ENCODE measurements around the gene C1QL3. TPM values are rescaled to one million over a fixed set of nuclear protein-coding genes. Genes with fewer than 3 reads are reported as not detected.

C1QL3 gene
- 0.10 TPM in 1 of 2 replicates, not detected in the other for total RNA-seq

DNA sequence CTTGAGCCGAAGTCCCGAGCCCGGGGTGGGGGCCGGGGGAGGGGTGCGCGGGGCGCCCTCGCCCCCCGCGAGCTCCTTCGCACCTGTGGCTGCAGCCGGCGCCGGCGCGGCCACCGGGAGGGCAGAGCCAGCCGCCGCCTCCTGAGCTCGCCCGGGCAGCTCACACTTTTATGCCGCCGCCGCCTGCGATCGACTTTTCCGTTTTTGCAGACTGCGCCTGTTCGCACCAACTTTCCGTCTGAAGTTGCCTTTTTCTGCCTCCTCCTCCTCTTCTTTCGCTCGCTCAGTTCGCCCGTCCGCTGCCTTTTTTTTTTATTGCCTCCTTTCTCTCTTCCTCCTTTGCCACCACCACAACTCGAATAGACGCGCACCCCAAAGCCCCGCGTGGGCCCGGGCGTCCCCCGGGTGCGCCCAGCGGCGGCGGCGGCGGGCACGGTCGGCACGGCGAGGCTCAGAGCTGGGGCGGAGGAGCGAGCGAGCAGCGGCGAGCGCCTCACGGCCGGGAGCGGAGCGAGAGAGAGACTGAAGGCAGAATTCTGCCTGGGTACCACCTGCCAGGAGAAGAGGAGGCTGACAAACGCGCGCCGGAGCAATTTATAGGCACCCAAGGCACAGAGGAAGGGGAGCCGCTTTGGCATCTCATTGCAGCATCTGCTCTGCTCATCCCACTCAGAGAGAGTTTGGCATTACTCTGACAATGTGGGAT is at the start of gene C1QL3:
Gene C1QL3 (minus strand): TSS at position 569 of the 706 bp plus-strand sequence. CDS start 814 bp downstream, outside the sequence.
- Mint-ChIP-seq H3K4me1 (ENCODE audit: low read depth) (no peaks in the 10 kb centered on the region), H3K36me3 (ENCODE audit: low read depth) (no peaks in the 10 kb centered on the region), H3K27me3 (ENCODE audit: insufficient read depth) (peaks cover 50% of the 10 kb centered on the region), H3K9me3 (no peaks in the 10 kb centered on the region), H3K27ac (no peak within 1 kb of the TSS), H3K4me3 (peak within 1 kb of the TSS; percentile 82)
- DNase-seq (ENCODE audit: low spot score), result peak; percentile 10
- intact Hi-C loops (cut with micrococcal nuclease), result loop anchor here (1.0 kb wide), 1 partner anchor 85 kb away; no protein-coding TSS in a partner anchor

- intact Hi-C loops (cut with micrococcal nuclease), result no loop called here
Measured at GRCh38 chr10:16570731-16571130, 49.1 kb upstream of the C1QL3 start.

GRCh38 chr10:16566202-16566805 is 44.6 kb upstream of the C1QL3 start:
- no peak overlapping the region for H3K4me3 Mint-ChIP-seq
- H3K4me1 Mint-ChIP-seq (ENCODE audit: low read depth), result peaks cover 6% of the 10 kb centered on the region
- DNase-seq (ENCODE audit: low spot score), result no peak
- H3K36me3 Mint-ChIP-seq (ENCODE audit: low read depth), result no peaks in the 10 kb centered on the region
- H3K9me3 Mint-ChIP-seq, result no peaks in the 10 kb centered on the region
- H3K27me3 Mint-ChIP-seq (ENCODE audit: insufficient read depth), result peaks cover 5% of the 10 kb centered on the region
- intact Hi-C loops (cut with micrococcal nuclease), result no loop called here
- no peak overlapping the region for H3K27ac Mint-ChIP-seq

More at GRCh38 chr10:16570731-16571130, 49.1 kb upstream of the C1QL3 start:
- H3K9me3 Mint-ChIP-seq, result peaks cover 3% of the 10 kb centered on the region
- no peak for DNase-seq (ENCODE audit: low spot score)
- peaks cover 2% of the 10 kb centered on the region for H3K4me1 Mint-ChIP-seq (ENCODE audit: low read depth)
- peaks cover 2% of the 10 kb centered on the region for H3K27me3 Mint-ChIP-seq (ENCODE audit: insufficient read depth)
- no peaks in the 10 kb centered on the region for H3K36me3 Mint-ChIP-seq (ENCODE audit: low read depth)
- no peak overlapping the region for H3K27ac Mint-ChIP-seq
- H3K4me3 Mint-ChIP-seq, result no peak overlapping the region

GRCh38 chr10:16565604-16566003 is 43.9 kb upstream of the C1QL3 start:
- Mint-ChIP-seq H3K4me3 (no peak overlapping the region), H3K4me1 (ENCODE audit: low read depth) (peaks cover 6% of the 10 kb centered on the region), H3K9me3 (no peaks in the 10 kb centered on the region), H3K27ac (no peak overlapping the region), H3K27me3 (ENCODE audit: insufficient read depth) (peaks cover 5% of the 10 kb centered on the region), H3K36me3 (ENCODE audit: low read depth) (no peaks in the 10 kb centered on the region)
- intact Hi-C loops (cut with micrococcal nuclease), result no loop called here
- no peak for DNase-seq (ENCODE audit: low spot score)

DNA sequence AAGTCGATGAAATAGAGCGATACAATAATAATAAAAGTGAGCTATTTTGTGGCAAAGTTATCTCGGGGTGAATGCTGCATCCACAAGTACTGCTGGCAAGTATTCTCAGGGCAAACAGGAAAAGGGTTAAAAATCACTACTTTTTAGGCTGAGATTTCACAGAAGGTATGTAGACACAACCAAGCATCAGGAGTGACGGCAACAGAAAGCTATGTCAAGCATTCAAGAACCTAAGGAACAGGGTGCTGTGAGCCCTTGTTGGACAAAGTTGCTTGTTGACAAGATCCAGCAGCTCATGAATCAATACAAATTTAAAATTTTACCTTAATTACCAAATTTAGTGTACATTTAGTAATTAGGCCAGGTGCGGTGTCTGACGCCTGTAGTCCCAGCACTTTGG is 41.2 kb upstream of the C1QL3 start:
- Mint-ChIP-seq H3K27me3 (ENCODE audit: insufficient read depth) (peaks cover 11% of the 10 kb centered on the region), H3K27ac (no peak overlapping the region), H3K4me3 (no peak overlapping the region), H3K4me1 (ENCODE audit: low read depth) (peaks cover 6% of the 10 kb centered on the region), H3K36me3 (ENCODE audit: low read depth) (no peaks in the 10 kb centered on the region), H3K9me3 (no peaks in the 10 kb centered on the region)
- intact Hi-C loops (cut with micrococcal nuclease), result no loop called here
- no peak for DNase-seq (ENCODE audit: low spot score)

DNA sequence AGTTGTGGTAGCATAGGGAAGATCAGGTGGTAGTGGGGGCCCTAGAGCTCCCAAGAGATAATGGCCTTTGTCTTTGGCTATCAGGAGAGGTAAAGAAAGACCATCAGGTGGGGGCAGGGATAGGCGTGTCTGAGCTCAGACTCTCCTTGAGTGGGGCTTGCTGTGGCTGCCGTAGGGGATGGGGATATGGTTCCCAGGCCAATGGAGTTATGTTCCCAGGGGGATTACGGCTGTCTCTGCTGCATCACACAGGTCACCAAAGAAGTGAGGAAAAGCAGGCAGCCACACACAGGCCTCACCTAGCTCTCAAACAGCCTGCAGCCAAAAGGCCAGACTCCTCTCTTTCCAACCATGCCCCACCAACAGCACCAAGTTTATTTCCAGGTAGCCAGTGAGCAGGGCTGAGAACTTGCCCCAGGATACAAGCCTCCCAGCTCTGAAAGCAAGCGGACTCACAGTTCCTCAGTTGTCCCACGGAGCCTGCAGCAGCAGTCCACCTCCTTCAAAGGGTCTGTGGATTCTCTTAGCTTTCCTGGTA is 37.6 kb upstream of the C1QL3 start:
- intact Hi-C loops (cut with micrococcal nuclease), result no loop called here
- peaks cover 21% of the 10 kb centered on the region for H3K27me3 Mint-ChIP-seq (ENCODE audit: insufficient read depth)
- DNase-seq (ENCODE audit: low spot score), result no peak
- no peaks in the 10 kb centered on the region for H3K4me1 Mint-ChIP-seq (ENCODE audit: low read depth)
- H3K36me3 Mint-ChIP-seq (ENCODE audit: low read depth), result no peaks in the 10 kb centered on the region
- H3K4me3 Mint-ChIP-seq, result no peak overlapping the region
- no peak overlapping the region for H3K27ac Mint-ChIP-seq
- H3K9me3 Mint-ChIP-seq, result no peaks in the 10 kb centered on the region

- Mint-ChIP-seq H3K9me3 (no peaks in the 10 kb centered on the region), H3K4me1 (ENCODE audit: low read depth) (peaks cover 7% of the 10 kb centered on the region), H3K27ac (no peak overlapping the region), H3K36me3 (ENCODE audit: low read depth) (no peaks in the 10 kb centered on the region), H3K4me3 (no peak overlapping the region), H3K27me3 (ENCODE audit: insufficient read depth) (peaks cover 2% of the 10 kb centered on the region)
- DNase-seq (ENCODE audit: low spot score), result no peak
- intact Hi-C loops (cut with micrococcal nuclease), result loop anchor here (10.0 kb wide), 1 partner anchor 227 kb away; no protein-coding TSS in a partner anchor
Measured at GRCh38 chr10:16547973-16548372, 26.3 kb upstream of the C1QL3 start.

GRCh38 chr10:16545116-16545736 is 23.5 kb upstream of the C1QL3 start:
- Mint-ChIP-seq H3K4me3 (no peak overlapping the region), H3K27ac (no peak overlapping the region), H3K9me3 (no peaks in the 10 kb centered on the region), H3K36me3 (ENCODE audit: low read depth) (no peaks in the 10 kb centered on the region), H3K27me3 (ENCODE audit: insufficient read depth) (peaks cover 5% of the 10 kb centered on the region), H3K4me1 (ENCODE audit: low read depth) (peaks cover 7% of the 10 kb centered on the region)
- intact Hi-C loops (cut with micrococcal nuclease), result loop anchor here (1.0 to 10.0 kb wide), 2 partner anchors 230 to 643 kb away; no protein-coding TSS in a partner anchor
- DNase-seq (ENCODE audit: low spot score), result no peak

- peaks cover 7% of the 10 kb centered on the region for H3K4me1 Mint-ChIP-seq (ENCODE audit: low read depth)
- H3K4me3 Mint-ChIP-seq, result no peak overlapping the region
- no peaks in the 10 kb centered on the region for H3K36me3 Mint-ChIP-seq (ENCODE audit: low read depth)
- peaks cover 6% of the 10 kb centered on the region for H3K27me3 Mint-ChIP-seq (ENCODE audit: insufficient read depth)
- intact Hi-C loops (cut with micrococcal nuclease), result loop anchor here (10.0 kb wide), 1 partner anchor 230 kb away; no protein-coding TSS in a partner anchor
- no peaks in the 10 kb centered on the region for H3K9me3 Mint-ChIP-seq
- DNase-seq (ENCODE audit: low spot score), result no peak
- no peak overlapping the region for H3K27ac Mint-ChIP-seq
Measured at GRCh38 chr10:16544591-16544990, 22.9 kb upstream of the C1QL3 start.

GRCh38 chr10:16544099-16544498 is 22.4 kb upstream of the C1QL3 start:
- Mint-ChIP-seq H3K27me3 (ENCODE audit: insufficient read depth) (peaks cover 8% of the 10 kb centered on the region), H3K4me1 (ENCODE audit: low read depth) (peaks cover 7% of the 10 kb centered on the region), H3K4me3 (no peak overlapping the region), H3K27ac (no peak overlapping the region), H3K36me3 (ENCODE audit: low read depth) (no peaks in the 10 kb centered on the region), H3K9me3 (no peaks in the 10 kb centered on the region)
- intact Hi-C loops (cut with micrococcal nuclease), result loop anchor here (10.0 kb wide), 1 partner anchor 231 kb away; no protein-coding TSS in a partner anchor
- no peak for DNase-seq (ENCODE audit: low spot score)

DNA sequence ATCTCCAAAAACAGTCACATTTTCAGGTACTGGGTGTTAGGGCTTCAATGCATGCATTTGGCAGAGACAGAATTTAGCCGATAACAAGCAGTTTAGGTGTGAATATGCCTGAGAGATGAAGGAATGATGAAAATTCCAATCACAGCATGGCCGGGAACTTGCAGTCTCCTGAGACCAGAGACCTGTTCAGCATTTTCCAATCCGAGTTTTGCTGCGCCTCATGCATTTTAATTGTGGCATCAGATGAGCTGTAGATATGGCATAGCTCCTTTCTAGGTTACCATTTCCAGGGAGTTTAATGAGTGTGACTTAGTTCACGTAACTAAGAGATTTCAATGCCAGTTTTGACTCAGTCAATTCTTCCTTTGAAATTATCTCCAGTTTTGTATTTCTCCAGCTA is 14.5 kb upstream of the C1QL3 start:
- Mint-ChIP-seq H3K27ac (no peak overlapping the region), H3K27me3 (ENCODE audit: insufficient read depth) (peaks cover 6% of the 10 kb centered on the region), H3K9me3 (no peaks in the 10 kb centered on the region), H3K36me3 (ENCODE audit: low read depth) (no peaks in the 10 kb centered on the region), H3K4me1 (ENCODE audit: low read depth) (no peaks in the 10 kb centered on the region), H3K4me3 (no peak overlapping the region)
- DNase-seq (ENCODE audit: low spot score), result no peak
- intact Hi-C loops (cut with micrococcal nuclease), result loop anchor here (10.0 kb wide), 1 partner anchor 341 kb away; no protein-coding TSS in a partner anchor

- no peak overlapping the region for H3K27ac Mint-ChIP-seq
- no peaks in the 10 kb centered on the region for H3K36me3 Mint-ChIP-seq (ENCODE audit: low read depth)
- no peaks in the 10 kb centered on the region for H3K9me3 Mint-ChIP-seq
- H3K27me3 Mint-ChIP-seq (ENCODE audit: insufficient read depth), result peaks cover 21% of the 10 kb centered on the region
- no peaks in the 10 kb centered on the region for H3K4me1 Mint-ChIP-seq (ENCODE audit: low read depth)
- H3K4me3 Mint-ChIP-seq, result no peak overlapping the region
- intact Hi-C loops (cut with micrococcal nuclease), result loop anchor here (10.0 kb wide), 1 partner anchor 335 kb away; no protein-coding TSS in a partner anchor
- no peak for DNase-seq (ENCODE audit: low spot score)
Measured at GRCh38 chr10:16529853-16530252, 8.2 kb upstream of the C1QL3 start.

Data from activated T-helper 1 cell treated with anti-CD3 and anti-CD28 coated beads, Interleukin-12 subunit alpha, Interleukin-12 subunit beta, Interleukin-2, Interleukin-4 antibody, amounts not matched to agents 30 ng/mL and 10 ng/mL and 1 ng/mL, durations not matched to agents 14 hours and 24 hours and 36 hours (primary cell).